CD4-positive, alpha-beta memory T cell (primary cell): ENCODE data around the gene HSPA1B. TPM values are rescaled to one million over a fixed set of nuclear protein-coding genes. Genes with fewer than 3 reads are reported as not detected.
"Not testable (repeated sequence)": the region's sequence is repeated elsewhere in the genome, so short reads cannot be mapped to it uniquely, and the experiment has no call there.

Source experiments
- CTCF ChIA-PET: fragments of 350-600 bp; sonication (Branson Sonifier 250); formaldehyde crosslinking; loops from one replicate; lab custom pipeline; 2021; ENCODE audit warnings: inconsistent platforms; ENCODE audit not compliant: partially characterized antibody; lab: Charles Lee
- POLR2A ChIA-PET: fragments of 350-600 bp; sonication (Branson Sonifier 250); formaldehyde crosslinking; loops from one replicate; lab custom pipeline; 2021; ENCODE audit not compliant: partially characterized antibody; lab: Charles Lee
- DNase-seq, 5 donors: peaks; one replicate each; pipeline versions ENCODE4 v3.0.0 to v3.0.0-alpha.2; 2020 to 2022; ENCODE audit warnings: mixed read lengths in 1 of 5
- H3K27ac ChIP-seq: one replicate; pipeline ENCODE4 v1.7.0; 2013; ENCODE audit warnings: low read depth, low read length
- H3K27me3 ChIP-seq: 2 replicates; pipeline ENCODE4 v1.7.0; 2013; ENCODE audit warnings: mild to moderate bottlenecking, low read length, moderate library complexity; ENCODE audit not compliant: insufficient read depth
- H3K36me3 ChIP-seq: 2 replicates; pipeline ENCODE4 v1.7.0; 2013; ENCODE audit warnings: mild to moderate bottlenecking, low read length, moderate library complexity; ENCODE audit not compliant: insufficient read depth
- H3K4me1 ChIP-seq: 2 replicates; pipeline ENCODE4 v1.7.0; 2013; ENCODE audit warnings: mild to moderate bottlenecking, low read length, moderate library complexity; ENCODE audit not compliant: insufficient read depth
- H3K4me3 ChIP-seq, 2 donors: one replicate each; pipeline ENCODE4 v1.7.0; 2013; ENCODE audit warnings: low read length in 2 of 2, mild to moderate bottlenecking in 1 of 2
- H3K9me3 ChIP-seq, 2 donors: one replicate each; pipeline ENCODE4 v1.7.0; 2013; ENCODE audit warnings: low read length in 2 of 2, control low read depth in 1 of 2; ENCODE audit not compliant: control insufficient read depth in 1 of 2
- H3K27ac Mint-ChIP-seq, 7 donors: one replicate each; pipeline ENCODE4 v1.8.0; 2020 to 2021; ENCODE audit warnings: mixed read lengths in 7 of 7, mild to moderate bottlenecking in 6 of 7, inconsistent platforms in 3 of 7, moderate library complexity in 3 of 7
- H3K27me3 Mint-ChIP-seq, 2 donors: one replicate each; pipeline ENCODE4 v1.8.0; 2020 to 2021; ENCODE audit warnings: mixed read lengths in 2 of 2
- H3K36me3 Mint-ChIP-seq, 2 donors: one replicate each; pipeline ENCODE4 v1.8.0; 2020 to 2021; ENCODE audit warnings: mixed read lengths in 2 of 2, inconsistent platforms in 1 of 2, mild to moderate bottlenecking in 1 of 2
- H3K4me1 Mint-ChIP-seq, 4 donors: one replicate each; pipeline ENCODE4 v1.8.0; 2020 to 2021; ENCODE audit warnings: mixed read lengths in 4 of 4, mild to moderate bottlenecking in 1 of 4
- H3K4me3 Mint-ChIP-seq, 8 donors: one replicate each; pipeline ENCODE4 v1.8.0; 2020 to 2021; ENCODE audit warnings: mixed read lengths in 8 of 8, mild to moderate bottlenecking in 7 of 8, moderate library complexity in 6 of 8, inconsistent platforms in 3 of 8
- H3K9me3 Mint-ChIP-seq, 8 donors: one replicate each; pipeline ENCODE4 v1.8.0; 2020 to 2021; ENCODE audit warnings: mixed read lengths in 8 of 8, mild to moderate bottlenecking in 5 of 8, inconsistent platforms in 3 of 8, moderate library complexity in 1 of 8
- intact Hi-C: fragments of 100-400 bp; cut with micrococcal nuclease; formaldehyde crosslinking; loops from one replicate; pipeline ENCODE4 v1.15.1; 2023
- polyA plus RNA-seq, 2 donors: library from polyadenylated mRNA; unstranded; fragments of 300-500 nt; fragmentation: Illumina TruSeq; gene quantifications; one replicate each; pipeline ENCODE4 v1.2.3, GENCODE V29; 2021
- total RNA-seq, 2 experiments: library from RNA; stranded (reverse); gene quantifications; one replicate each; pipeline ENCODE4 v1.2.3, GENCODE V29; 2021

HSPA1B gene
- total and polyA plus RNA-seq, 4 experiments from 2014 or later, result 1.9 to 60.8 (median 31.7) TPM

DNA sequence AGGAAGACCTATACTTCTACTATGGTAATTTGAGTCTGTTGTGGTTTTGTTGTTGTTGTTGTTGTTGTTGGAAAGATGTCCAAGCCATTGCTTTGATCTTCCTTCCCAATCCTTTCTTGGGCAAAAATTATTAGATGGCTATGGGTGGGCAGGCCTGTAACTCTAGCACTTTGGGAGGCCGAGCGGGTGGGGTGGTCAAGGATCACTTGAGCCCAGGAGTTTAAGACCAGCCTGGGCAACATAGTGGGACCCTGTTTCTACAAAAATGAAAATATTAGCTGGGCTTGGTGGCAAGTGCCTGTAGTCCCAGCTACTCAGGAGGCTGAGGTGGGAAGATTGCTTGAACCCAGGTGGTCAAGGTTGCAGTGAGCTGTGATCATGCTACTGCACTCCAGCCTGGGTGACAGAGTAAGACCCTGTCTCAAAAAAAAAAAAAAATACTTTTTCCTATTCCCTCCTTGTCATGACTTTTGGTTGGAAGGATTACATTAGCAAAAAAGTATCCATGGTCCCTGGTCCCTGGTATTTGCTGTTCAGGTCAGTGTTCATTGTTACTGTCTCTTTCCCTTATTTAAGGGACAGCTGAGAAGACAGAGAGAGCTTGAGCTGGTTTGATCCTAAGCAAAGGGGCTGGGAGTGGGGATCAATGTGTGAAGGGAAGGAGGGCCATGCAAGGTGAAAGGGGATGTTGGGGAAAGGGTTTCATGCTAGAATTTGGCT lies 23.4 kb downstream of the HSPA1B start:
- H3K4me3 Mint-ChIP-seq, result no peak overlapping the region
- intact Hi-C loops, result no loop called here
- no peaks in the 10 kb centered on the region for H3K36me3 Mint-ChIP-seq
- Histone ChIP-seq H3K27ac (no peak overlapping the region), H3K9me3 (no peaks in the 10 kb centered on the region), H3K4me1 (no peaks in the 10 kb centered on the region), H3K4me3 (no peak overlapping the region), H3K36me3 (no peaks in the 10 kb centered on the region), H3K27me3 (no peaks in the 10 kb centered on the region)
- ChIA-PET CTCF (no interaction called here), POLR2A (no interaction called here)
- H3K9me3 Mint-ChIP-seq, result no peaks in the 10 kb centered on the region
- no peaks in the 10 kb centered on the region for H3K27me3 Mint-ChIP-seq
- no peaks in the 10 kb centered on the region for H3K4me1 Mint-ChIP-seq
- no peak for DNase-seq
- H3K27ac Mint-ChIP-seq, result peak overlapping the region in 2 of 7 donors; percentile 42 to 61

DNA sequence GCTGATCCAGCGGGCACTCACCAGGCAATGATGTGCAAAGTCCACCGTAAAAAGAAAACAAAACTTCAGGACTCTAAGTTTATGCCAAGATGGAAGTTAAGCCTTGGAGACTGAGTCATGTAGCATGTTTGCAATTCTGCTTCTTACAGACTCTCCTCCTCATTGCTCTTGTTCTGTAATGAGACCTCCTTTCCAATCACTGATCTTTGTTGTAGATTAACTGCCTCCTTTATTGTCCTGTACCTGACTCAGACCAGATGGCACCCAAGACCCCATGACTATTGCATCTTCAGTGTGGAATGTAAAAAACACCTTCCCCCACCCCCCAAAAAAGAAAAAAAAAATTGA lies 23.9 kb downstream of the HSPA1B start:
- Mint-ChIP-seq H3K27me3 (no peaks in the 10 kb centered on the region), H3K27ac (peak overlapping the region in 1 of 7 donors; percentile 42), H3K9me3 (no peaks in the 10 kb centered on the region), H3K4me3 (no peak overlapping the region), H3K4me1 (no peaks in the 10 kb centered on the region), H3K36me3 (no peaks in the 10 kb centered on the region)
- H3K27me3 ChIP-seq, result no peaks in the 10 kb centered on the region
- H3K27ac ChIP-seq, result no peak overlapping the region
- H3K4me3 ChIP-seq, result no peak overlapping the region
- no peaks in the 10 kb centered on the region for H3K36me3 ChIP-seq
- no peak for DNase-seq
- intact Hi-C loops, result no loop called here
- no peaks in the 10 kb centered on the region for H3K4me1 ChIP-seq
- ChIA-PET POLR2A (no interaction called here), CTCF (no interaction called here)
- no peaks in the 10 kb centered on the region for H3K9me3 ChIP-seq

DNA sequence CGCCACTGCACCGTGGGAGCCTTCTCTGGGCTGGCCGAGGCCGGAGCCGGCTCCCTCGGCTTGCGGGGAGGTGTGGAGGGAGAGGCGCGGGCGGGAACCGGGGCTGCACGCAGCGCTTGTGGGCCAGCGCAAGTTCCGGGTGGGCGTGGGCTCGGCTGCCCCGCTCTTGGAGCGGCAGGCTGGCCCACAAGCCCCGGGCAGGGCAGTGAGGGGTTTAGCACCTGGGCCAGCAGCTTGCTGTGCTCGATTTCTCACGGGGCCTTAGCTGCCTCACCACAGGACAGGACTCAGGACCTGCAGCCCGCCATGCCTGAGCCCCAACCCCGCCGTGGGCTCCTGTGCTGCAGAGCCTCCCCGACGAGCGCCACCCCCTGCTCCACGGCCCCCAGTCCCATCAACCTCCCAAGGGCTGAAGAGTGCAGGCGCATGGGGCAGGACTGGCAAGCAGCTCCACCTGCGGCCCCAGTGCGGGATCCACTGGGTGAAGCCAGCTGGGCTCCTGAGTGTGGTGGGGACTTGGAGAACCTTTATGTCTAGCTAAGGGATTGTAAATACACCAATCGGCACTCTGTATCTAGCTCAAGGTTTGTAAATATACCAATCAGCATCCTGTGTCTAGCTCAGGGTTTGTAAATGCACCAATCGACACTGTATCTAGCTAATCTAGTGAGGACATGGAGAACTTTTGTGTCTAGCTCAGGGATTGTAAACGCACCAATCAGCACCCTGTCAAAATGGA lies 24.6 kb downstream of the HSPA1B start:
- H3K27me3 Mint-ChIP-seq, H3K9me3 ChIP-seq, H3K9me3 Mint-ChIP-seq, H3K4me3 ChIP-seq, intact Hi-C loops, H3K4me1 Mint-ChIP-seq, H3K36me3 Mint-ChIP-seq, H3K27ac ChIP-seq, CTCF ChIA-PET, DNase-seq, H3K36me3 ChIP-seq, POLR2A ChIA-PET, H3K27me3 ChIP-seq, H3K4me3 Mint-ChIP-seq, H3K4me1 ChIP-seq: not testable (repeated sequence)
- peak overlapping the region in 1 of 7 donors; percentile 77 for H3K27ac Mint-ChIP-seq

DNA sequence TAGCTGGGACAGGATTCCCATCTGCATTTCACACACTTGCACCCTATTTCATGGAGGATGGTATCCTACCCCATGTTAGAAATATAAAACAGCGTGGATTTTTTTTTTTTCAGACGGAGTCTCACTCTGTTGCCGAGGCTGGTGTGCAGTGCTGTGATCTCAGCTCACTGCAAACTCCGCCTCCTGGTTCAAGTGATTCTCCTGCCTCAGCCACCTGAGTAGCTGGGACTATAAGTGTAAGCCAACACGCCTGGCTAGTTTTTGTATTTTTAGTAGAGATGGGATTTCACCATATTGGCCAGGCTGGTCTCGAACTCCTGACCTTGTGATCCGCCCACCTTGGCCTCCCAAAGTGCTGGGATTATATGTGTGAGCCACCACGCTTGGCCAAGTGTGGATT lies 30.2 kb downstream of the HSPA1B start:
- H3K4me3 ChIP-seq, H3K4me3 Mint-ChIP-seq, H3K9me3 ChIP-seq, H3K9me3 Mint-ChIP-seq, H3K27me3 ChIP-seq, H3K4me1 ChIP-seq, DNase-seq, intact Hi-C loops, H3K36me3 ChIP-seq, H3K27ac ChIP-seq, CTCF ChIA-PET, H3K27me3 Mint-ChIP-seq: not testable (repeated sequence)
- POLR2A ChIA-PET, result interaction anchor here (1.1 to 1.3 kb wide), 2 partner anchors 11 to 44 kb away, joined by 4 to 5 read pairs; partner anchors contain the start of gene ZBTB12
- H3K27ac Mint-ChIP-seq, result peak overlapping the region in 1 of 7 donors; percentile 7
- peaks cover 9 to 17% (median 13%) of the 10 kb centered on the region in 4 donors for H3K4me1 Mint-ChIP-seq
- H3K36me3 Mint-ChIP-seq, result peaks cover 8 to 35% of the 10 kb centered on the region in 2 donors

DNA sequence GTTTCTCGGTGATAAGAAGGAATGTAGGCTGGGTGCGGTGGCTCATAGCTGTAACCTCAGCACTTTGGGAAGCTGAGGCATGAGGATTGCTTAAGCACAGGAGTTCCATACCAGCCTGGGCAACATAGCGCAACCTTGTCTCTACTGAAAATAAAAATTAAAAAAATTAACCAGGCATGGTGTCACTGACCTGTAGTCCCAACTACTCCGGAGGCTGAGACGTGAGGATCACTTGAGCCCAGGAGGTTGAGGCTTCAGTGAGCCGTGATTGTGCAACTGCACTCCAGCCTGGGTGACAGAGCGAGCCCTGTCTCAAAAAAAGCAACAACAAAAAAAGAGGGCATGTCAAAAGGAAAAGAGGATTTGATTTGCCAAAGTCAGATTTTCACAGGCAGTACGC lies 31.2 kb downstream of the HSPA1B start:
- no peaks in the 10 kb centered on the region for H3K9me3 Mint-ChIP-seq
- no peak overlapping the region for H3K4me3 Mint-ChIP-seq
- intact Hi-C loops, result no loop called here
- H3K27ac Mint-ChIP-seq, result peak overlapping the region in 1 of 7 donors; percentile 48
- no peaks in the 10 kb centered on the region for H3K9me3 ChIP-seq
- peaks cover 15% of the 10 kb centered on the region for H3K4me1 ChIP-seq
- peaks cover 11 to 25% (median 18%) of the 10 kb centered on the region in 4 donors for H3K4me1 Mint-ChIP-seq
- ChIA-PET POLR2A (interaction anchor here (0.9 kb wide), 1 partner anchor 19 kb away, joined by 3 read pairs; no protein-coding TSS in a partner anchor), CTCF (no interaction called here)
- peaks cover 6% of the 10 kb centered on the region for H3K36me3 ChIP-seq
- no peak overlapping the region for H3K4me3 ChIP-seq
- no peaks in the 10 kb centered on the region for H3K27me3 ChIP-seq
- peaks cover 0 to 2% of the 10 kb centered on the region in 2 donors for H3K27me3 Mint-ChIP-seq
- no peak for DNase-seq
- no peak overlapping the region for H3K27ac ChIP-seq
- H3K36me3 Mint-ChIP-seq, result peaks cover 8 to 40% of the 10 kb centered on the region in 2 donors

DNA sequence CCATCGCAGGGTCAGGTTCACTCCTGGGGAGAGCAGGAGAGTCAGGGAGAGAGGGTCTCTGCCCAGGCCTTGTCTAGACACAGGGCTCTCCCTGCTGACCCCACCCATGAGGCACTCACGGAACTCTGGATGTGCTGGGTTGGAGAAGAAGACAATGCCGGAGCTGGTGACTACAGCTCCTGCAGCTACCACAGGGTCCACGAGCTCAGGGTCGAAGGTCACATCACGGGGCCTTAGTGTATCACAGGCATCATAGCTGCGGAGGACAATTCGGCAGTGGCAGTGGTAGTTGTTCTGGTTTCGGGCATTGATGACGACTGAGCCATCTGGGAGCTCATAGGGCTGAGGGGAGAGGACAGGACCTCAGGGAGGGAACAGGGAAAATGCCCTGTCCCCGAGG lies 32.4 kb downstream of the HSPA1B start:
- ChIA-PET POLR2A (no interaction called here), CTCF (no interaction called here)
- intact Hi-C loops, result loop anchor here (5.0 kb wide), 1 partner anchor 38 kb away; no protein-coding TSS in a partner anchor
- peak in 1 of 5 donors; percentile 46 for DNase-seq
- H3K4me3 Mint-ChIP-seq, result peak overlapping the region in 4 of 8 donors; percentile 25 to 76 (median 58)
- peaks cover 0 to 2% (median 0%) of the 10 kb centered on the region in 8 donors for H3K9me3 Mint-ChIP-seq
- Histone ChIP-seq H3K27ac (no peak overlapping the region), H3K36me3 (peaks cover 6% of the 10 kb centered on the region), H3K4me1 (peaks cover 16% of the 10 kb centered on the region), H3K9me3 (no peaks in the 10 kb centered on the region), H3K4me3 (no peak overlapping the region), H3K27me3 (no peaks in the 10 kb centered on the region)
- H3K27me3 Mint-ChIP-seq, result peaks cover 0 to 2% of the 10 kb centered on the region in 2 donors
- peaks cover 14 to 33% (median 23%) of the 10 kb centered on the region in 4 donors for H3K4me1 Mint-ChIP-seq
- H3K36me3 Mint-ChIP-seq, result peaks cover 8 to 42% of the 10 kb centered on the region in 2 donors
- H3K27ac Mint-ChIP-seq, result peak overlapping the region in 6 of 7 donors; percentile 23 to 88 (median 73)

DNA sequence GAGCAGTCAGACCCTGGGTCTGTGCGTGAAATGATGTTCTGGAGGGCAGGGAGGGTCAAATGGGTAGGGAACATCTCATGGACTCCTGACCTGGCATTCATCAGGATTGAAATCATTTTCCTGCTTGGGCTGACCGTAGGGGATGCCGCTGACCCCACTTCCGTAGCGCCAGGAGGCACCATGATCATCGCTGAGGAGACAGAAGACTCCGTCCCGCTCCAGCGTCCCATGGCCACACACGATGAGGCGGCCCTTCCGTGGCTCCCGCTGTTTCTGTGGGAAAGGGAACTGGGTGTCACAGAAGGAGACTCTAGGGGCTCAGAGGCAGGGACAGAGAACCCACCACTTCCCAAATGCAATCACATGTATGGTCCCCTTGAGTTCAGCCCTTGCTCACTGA lies 32.8 kb downstream of the HSPA1B start:
- peaks cover 14 to 33% (median 23%) of the 10 kb centered on the region in 4 donors for H3K4me1 Mint-ChIP-seq
- peak overlapping the region in 1 of 8 donors; percentile 60 for H3K4me3 Mint-ChIP-seq
- intact Hi-C loops, result loop anchor here (5.0 kb wide), 1 partner anchor 38 kb away; no protein-coding TSS in a partner anchor
- ChIA-PET POLR2A (no interaction called here), CTCF (no interaction called here)
- H3K9me3 ChIP-seq, result no peaks in the 10 kb centered on the region
- peaks cover 6% of the 10 kb centered on the region for H3K36me3 ChIP-seq
- H3K27ac Mint-ChIP-seq, result peak overlapping the region in 2 of 7 donors; percentile 66 to 88
- H3K4me1 ChIP-seq, result peaks cover 16% of the 10 kb centered on the region
- H3K27me3 Mint-ChIP-seq, result peaks cover 0 to 2% of the 10 kb centered on the region in 2 donors
- DNase-seq, result no peak
- no peak overlapping the region for H3K27ac ChIP-seq
- H3K9me3 Mint-ChIP-seq, result peaks cover 0 to 2% (median 0%) of the 10 kb centered on the region in 8 donors
- H3K4me3 ChIP-seq, result no peak overlapping the region
- peaks cover 8 to 42% of the 10 kb centered on the region in 2 donors for H3K36me3 Mint-ChIP-seq
- H3K27me3 ChIP-seq, result no peaks in the 10 kb centered on the region
